Stimulated activated CD8-positive, alpha-beta memory T cell treated with anti-CD3 and anti-CD28 coated beads, Interleukin-4, amount 100 ng/mL, for 1 hour (primary cell): ENCODE results near the gene PNLDC1.

Experiments
- DNase-seq, 2 donors: peaks; one replicate each; pipeline ENCODE4 v3.0.0-alpha.2; 2020; ENCODE audit warnings: low read depth in 2 of 2, low spot score in 1 of 2

PNLDC1 gene, protein sequence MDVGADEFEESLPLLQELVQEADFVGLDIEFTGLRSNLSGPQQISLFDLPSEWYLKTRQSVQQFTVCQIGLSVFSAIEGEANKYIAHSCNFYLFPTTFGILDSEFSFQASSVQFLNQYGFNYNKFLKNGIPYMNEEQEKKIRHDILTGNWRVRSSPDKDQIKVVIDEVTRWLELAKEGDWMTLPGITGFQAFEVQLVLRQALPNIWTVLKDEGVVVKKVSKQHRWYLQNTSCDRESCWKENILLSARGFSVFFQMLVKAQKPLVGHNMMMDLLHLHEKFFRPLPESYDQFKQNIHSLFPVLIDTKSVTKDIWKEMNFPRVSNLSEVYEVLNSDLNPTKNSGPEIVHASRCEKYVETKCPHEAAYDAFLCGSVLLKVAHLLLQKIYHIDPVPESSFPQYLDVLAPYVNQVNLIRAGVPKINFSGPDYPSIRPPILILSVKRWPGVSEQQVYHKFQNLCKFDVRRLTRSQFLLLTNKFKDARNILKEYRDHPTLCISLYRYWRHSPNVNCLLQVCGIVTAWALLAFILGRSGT

DNA sequence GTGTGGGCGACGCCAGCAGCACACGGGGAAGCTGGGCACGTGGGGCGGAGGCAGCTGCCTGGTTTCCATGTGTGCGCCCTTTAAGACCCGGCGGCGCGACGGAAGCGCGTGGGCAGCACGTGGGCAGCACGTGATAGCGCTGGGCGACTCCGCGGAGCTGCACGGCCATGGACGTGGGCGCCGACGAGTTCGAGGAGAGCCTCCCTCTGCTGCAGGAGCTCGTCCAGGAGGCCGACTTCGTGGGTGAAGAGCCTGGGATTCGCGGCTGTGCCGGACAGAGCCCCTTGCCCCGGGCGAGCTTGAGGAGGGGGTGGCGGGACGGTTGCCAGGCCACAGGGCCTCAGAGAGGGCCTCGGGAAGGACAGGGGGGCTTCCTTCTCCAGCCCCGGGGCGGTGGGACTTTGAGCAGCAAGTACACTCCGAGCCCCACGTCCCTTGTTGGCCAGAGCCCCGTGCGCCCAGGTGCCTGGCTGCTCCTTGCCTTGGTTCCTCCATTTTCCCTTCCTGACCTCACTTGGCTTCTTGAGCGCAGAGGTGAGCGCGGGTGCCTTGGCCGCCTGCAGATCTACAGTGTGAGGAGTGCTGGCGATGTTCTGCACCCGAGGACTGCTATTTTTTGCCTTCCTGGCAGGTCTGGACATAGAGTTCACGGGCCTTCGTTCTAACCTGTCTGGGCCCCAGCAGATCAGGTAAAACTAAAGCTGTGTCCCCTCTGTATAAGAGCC lies at the start of gene PNLDC1:
PNLDC1 (plus strand) TSS at position 136 of the 725 bp plus-strand sequence; CDS start at position 168, 32 bp downstream.
- DNase-seq = no peak

DNA sequence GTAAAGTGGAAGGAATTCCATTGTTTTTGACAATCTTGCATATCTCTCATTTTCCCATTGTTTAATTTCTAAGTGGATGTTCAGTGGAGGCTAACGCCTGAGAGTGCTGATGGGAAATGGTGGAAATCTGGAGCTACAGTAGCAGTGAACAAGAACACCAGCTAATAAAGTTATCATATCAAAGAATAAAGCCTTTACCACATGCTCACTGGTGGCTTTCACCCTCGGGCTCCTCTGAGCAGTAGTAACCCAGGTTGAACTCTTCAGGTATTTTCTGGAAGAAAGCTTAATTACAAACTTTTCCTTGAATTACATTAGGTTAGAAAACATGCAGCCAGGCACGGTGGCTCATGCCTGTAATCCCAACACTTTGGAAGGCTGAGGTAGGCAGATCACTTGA lies 48.6 kb upstream of the PNLDC1 start:
- DNase-seq = no peak

DNA sequence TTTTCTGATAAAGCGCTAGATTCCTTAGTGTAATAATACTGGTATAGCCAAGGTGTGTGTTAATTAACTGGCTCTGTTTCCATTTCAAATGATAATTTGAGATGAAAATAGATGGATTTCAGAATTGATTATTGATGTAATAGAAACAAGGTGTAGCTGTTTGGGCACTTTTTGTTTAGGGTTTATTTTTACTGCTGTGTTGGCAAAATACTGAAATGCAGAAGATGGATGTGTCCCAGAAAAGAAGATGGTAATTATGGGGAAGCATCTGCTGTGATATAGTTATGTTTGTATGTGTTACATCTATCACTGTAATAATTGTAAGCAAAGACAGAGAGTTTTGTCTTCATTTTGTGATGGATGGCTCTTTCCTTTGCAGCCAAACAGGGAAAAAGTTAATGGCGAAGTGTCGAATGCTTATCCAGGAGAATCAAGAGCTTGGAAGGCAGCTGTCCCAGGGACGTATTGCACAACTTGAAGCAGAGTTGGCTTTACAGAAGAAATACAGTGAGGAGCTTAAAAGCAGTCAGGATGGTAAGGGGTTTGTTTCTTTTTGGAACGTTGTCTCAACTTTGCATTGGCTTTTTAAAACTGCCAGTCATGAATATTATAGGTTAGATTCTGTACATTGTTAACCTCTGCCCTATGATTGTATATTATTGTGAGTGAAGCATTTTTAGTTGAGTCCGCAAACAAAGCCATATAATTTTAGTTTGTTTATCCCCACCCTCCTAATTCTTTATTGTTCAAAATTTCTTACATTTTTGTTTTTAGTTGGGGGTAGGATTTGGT lies 46.8 kb upstream of the PNLDC1 start:
- no peak for DNase-seq

DNA sequence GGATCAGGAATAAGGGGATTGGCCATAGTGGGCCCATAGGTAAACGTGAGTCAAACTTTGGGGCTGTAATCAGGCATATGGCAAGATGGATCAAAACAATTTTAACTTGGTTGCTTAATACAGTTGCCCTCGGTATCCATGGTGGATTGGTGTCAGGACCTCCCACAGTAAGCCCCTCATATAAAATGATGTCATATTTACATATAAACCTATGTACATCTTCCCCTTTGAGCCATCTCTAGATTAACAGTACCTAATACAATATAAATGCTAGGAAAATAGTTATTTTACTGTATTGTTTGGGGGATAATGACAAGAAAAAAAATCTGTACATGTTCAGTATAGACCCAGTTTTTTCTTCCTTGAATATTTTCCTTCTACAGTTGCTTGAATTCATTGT lies 45.7 kb upstream of the PNLDC1 start:
- DNase-seq = no peak

DNA sequence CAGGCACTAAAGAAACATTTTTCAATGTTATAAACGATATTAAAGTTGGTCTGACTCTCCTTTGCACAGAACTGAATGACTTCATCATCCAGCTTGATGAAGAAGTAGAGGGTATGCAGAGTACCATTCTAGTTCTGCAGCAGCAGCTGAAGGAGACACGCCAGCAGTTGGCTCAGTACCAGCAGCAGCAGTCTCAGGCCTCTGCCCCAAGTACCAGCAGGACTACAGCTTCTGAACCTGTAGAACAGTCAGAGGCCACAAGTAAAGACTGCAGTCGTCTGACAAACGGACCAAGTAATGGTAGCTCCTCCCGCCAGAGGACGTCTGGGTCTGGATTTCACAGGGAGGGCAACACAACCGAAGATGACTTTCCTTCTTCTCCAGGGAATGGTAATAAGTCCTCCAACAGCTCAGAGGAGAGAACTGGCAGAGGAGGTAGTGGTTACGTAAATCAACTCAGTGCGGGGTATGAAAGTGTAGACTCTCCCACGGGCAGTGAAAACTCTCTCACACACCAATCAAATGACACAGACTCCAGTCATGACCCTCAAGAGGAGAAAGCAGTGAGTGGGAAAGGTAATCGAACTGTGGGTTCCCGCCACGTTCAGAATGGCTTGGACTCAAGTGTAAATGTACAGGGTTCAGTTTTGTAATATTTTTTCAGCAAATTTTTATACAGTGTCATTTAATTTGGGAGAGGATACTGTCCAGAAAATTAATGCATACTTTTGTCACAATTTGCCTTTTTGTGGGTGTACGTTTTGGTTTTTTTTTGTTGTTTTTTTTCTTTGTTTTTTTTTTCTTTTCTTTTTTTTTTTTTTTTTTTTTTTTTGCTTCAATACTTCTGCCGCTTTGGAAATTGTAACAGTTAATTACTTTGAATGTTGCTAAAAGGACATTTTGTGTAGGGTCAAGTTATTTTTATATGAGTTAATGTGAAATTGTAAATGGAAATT lies 44.8 kb upstream of the PNLDC1 start:
- DNase-seq = no peak

DNA sequence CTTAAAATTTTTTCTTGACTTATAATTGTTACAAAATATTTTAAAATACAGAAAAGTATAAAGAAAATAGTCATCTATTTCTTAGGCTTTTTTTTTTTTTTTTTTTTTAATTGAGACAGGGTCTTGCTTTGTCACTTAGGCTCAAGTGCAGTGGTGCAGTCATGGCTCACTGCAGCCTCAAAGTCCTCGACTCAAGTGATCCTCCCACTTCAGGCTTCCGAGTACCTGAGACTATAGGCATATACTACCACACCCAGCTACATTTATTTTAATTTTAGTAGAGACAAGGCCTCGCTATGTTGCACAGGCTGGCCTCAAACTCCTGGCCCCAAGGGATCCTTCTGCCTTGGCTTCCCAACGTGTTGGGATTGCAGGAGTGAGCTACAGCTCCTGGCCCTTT lies 43.6 kb upstream of the PNLDC1 start:
- DNase-seq = no peak

DNA sequence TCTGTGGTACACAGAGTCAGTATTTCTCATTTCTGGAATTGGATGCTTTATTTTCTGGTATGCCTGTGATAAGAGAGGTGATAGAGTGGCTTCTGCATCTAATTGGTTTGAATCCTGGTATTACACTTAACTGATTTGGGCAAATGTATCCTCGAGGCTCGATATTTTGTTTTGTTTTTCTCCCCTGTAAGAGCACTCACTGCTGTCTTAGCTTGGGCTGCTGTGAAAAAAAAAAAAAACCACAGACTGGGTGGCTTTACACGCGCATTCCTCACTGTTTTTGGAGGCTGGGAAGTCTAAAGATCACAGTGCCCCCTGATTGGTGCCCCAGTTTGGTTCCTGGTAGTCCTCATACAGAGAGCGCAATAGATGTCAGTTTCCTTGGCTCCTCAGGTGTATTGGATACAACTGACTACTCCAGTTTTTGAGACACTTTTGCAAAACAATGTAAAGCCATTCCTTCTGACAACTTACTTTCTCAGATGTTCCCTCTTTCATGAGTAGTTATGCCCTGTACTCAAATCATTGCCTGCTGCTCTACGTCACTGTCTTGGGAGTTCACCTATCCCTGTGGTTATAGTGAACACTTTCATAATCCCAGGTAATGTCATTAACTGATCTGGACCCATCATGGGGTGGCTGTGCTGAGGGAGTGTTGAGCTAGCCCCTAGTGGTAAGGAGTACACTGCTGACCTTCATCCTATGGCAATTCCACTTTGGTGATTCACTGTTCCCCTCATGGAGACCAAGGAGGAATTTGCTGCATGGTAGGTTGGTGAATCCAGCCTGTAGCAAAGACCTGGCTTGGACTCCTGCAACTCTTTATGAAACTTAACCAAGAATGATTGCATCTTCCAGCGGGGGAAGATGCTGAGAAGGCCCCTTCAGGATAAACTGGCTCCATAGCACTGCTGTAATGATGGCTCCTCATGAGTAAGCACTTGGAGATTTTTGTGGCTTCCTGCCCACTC lies 41.8 kb upstream of the PNLDC1 start:
- no peak for DNase-seq

DNA sequence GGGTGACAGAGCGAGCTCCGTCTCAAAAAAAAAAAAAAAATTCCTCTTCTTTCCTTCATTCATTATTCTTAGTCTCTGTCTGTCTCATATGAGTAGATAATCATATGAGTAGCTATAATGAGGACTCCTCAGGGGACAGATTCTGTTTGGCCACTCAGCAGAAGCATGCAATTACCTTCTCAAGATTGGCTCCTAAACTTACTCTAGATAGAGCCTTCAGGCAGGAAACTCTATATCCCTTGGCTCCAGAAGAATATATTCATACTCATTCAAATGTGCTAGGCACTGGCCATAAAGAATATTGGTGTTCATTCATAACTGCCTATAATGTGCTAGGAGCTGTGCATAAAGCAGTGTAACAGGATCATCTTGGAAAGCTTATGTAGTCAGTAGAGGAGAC lies 40.4 kb upstream of the PNLDC1 start:
- no peak for DNase-seq

DNA sequence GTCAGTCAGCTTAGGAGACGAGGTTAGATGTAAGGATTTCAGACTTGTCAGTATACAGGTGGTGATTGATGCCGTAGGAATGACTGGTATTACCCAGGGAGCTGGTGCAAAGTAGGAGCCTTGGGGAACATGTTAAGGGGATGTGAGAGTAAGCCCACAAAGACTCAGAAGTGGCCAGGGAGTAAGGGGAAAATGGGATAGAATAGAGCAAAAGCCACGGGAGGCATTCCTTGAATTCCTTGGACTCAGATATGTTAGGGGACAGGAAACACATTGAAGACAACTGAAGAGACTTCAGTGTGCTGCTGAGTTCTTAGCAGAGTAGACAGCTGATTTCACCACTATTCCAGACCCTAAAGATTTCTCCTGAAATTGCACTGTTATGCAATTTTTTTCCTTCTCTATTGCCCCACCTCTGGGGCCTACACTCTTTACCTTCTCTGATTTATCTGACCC lies 39.4 kb upstream of the PNLDC1 start:
- no peak for DNase-seq

DNA sequence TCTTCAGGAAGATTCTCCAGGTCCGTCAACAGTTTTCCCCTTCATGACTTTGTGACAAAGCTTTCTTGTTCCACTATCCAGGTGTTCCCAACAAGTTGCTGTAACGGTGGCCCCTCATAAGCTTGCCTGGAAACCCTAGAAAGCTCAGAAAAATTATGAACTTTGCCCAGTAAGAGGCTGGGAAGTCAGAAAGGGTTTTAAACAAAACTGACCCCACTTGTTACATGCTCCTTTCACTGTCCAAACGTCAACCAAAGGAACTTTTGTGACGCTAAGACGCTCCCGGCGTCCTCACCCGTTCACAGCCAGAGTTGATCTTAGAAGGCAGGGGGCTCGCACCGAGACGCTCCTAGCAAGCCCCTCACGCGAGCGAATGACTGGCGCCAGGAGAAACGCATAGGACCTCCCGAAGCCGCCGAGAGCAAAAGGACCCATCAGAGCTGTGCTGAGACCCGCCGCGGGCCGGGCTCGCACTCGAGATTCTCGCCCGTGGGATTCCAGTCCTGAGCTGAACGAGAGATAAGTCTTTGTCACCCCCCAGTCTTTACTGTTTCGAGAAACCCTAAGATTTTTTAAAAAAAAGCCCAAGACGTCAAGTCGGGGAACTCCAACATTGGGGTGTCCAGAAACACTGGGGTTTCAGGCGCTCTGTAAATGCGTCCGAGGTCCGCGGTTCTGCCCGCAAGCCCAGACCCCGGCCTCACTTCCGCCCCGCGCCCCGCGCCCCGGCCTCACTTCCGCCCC lies 38.8 kb upstream of the PNLDC1 start:
- DNase-seq = peak in 1 of 2 donors; percentile 12

DNA sequence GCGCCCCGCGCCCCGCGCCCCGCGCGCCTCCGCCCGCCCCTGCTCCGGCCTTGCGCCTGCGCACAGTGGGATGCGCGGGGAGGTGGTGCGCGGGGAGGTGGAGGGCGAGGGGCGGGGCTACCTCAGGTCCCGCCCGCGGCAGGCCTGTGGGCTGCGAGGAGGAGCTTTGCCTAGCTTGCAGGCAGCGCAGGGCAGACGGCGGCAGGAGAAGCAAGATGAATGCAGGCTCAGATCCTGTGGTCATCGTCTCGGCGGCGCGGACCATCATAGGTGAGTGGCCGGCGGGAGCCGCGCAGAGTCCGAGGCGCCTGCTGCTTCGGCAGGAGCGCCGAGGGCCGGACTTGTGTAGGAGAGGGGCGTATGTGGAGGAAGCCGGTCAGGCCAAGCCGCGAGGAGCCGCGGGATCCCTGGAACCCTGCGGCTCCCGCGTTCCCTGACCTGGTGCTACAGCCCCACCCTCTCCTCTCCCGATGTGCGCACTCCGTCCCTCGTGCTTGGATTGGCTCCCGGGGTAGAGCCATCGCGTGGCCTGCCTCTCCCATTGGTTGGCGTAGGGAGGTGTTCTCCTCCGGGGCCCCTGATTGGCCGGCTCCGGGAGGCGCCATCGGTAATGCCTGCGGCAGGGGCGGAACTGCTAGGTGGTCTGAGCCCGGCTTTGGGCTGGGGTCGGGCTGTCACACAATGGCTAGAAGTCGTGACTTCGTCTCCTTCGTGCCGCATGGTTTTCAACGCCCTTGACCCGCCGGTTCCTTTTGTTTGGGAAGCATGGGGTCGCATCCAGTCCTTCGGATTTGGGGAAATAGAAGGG lies 38.0 kb upstream of the PNLDC1 start, which contains the start of gene ACAT2:
ACAT2 (plus strand) TSS at position 173 of the 808 bp plus-strand sequence; CDS start at position 216, 43 bp downstream.
- peak; percentile 77 to 87 for DNase-seq

DNA sequence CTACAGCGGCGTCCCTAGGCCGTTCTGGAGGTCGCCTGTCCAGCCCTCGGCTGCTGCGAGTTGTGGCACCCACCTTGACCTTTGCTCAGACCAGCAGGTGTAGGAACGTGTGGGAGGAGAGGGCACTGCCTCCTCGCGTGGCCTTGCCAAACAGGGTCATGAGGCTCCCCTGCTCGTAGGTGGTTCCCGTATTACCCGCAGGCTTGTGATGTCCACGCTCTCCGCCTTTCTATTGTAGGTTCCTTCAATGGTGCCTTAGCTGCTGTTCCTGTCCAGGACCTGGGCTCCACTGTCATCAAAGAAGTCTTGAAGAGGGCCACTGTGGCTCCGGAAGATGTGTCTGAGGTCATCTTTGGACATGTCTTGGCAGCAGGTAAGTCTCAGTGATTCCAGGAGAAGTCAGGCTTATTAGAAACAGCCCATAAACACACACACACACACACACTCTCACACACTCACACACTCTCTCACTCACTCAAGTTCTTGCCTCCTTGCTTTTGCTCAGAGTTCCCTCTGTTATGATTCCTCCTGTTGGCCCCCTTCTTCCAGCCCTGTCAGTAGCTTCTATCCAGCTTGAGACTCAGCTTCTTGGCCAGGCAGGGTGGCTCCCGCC lies 37.3 kb upstream of the PNLDC1 start:
- DNase-seq = no peak

DNA sequence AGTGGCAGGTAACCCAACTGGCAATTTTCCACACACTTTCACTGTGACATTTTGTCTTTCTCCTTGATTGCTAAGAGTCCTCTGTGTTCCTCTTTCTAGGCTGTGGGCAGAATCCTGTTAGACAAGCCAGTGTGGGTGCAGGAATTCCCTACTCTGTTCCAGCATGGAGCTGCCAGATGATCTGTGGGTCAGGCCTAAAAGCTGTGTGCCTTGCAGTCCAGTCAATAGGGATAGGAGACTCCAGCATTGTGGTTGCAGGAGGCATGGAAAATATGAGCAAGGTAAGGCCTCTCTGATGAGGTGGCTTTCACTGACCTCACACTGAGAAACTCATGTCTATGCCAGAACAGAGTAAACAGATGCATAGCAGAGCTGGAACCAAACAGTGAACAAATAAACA lies 33.2 kb upstream of the PNLDC1 start:
- DNase-seq = no peak

DNA sequence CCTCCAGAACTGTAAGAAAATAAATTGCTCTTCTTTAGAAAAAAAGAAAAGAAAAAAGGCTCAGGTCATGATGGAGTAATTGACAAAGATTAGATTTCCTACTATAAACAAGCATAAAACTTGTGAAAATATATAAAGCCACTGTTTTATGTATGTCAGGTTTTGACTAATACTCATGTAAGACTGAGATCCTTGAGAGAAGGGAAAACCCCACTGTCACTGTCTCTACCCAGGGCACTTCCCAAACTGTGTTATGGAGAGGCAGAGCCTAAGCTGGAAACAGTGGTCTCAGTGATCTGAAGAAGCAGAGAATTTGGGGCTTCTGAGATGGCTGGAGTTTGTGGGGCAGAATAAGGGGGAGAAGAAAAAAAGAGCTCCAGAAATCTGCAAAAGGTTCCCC lies 30.6 kb upstream of the PNLDC1 start:
- no peak for DNase-seq

DNA sequence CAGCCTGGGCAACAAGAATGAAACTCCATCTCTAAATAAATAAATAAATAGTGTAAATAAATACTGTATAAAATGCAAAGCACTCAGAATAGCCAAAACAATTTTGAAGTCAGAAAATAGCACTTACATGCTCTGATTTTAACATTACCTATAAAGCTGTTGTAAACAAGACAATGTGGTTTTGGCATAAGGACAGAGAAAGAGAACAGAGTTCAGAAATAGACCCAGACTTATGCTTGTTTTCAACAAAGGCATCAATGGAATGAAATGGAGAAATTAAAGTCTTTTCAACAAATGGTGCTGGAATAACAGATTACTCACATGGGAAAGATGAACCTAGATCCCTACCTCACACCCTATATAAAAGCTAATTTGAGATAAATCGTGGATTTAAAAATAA lies 27.9 kb upstream of the PNLDC1 start:
- no peak for DNase-seq

DNA sequence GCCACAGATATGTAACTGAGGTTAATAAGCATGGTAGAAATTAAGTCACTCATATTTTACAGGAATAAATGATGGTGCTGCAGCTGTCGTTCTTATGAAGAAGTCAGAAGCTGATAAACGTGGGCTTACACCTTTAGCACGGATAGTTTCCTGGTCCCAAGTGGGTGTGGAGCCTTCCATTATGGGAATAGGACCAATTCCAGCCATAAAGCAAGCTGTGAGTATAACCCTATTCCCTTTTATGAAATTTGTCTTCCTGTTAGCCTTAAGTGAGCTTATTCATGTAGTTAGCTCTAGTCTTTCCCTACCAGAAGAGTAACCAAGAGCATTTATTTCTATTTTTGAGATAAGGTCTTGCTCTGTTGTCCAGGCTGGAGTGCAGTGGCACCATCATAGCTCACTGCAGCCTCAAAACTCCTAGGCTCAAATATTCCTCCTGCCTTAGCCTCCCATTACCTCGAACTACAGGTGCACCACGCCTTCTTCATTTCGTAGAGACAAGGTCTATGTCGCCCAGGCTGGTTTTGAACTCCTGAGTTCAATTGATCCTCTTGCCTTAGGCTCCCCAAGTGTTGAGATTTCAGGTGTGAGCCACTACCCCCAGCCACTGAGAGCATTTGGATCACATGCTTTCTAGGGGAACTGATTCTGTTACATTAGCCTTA lies 22.7 kb upstream of the PNLDC1 start:
- no peak for DNase-seq
